Neural cell (in vitro differentiated cells): ENCODE measurements around the gene NDUFS2.

Source experiments
- SMC3 ChIP-seq: fragments of 450-650 bp; conservative IDR thresholded peaks from 2 replicates; pipeline ENCODE4 v1.6.1; 2014; ENCODE audit warnings: antibody characterized with exemption, mild to moderate bottlenecking, moderate library complexity; ENCODE audit not compliant: poor library complexity
- TF ChIP-seq, protein P1 (sequence below): fragments of 450-650 bp; IDR thresholded peaks from 2 replicates; pipeline ENCODE4 v1.5.1; 2014; ENCODE audit warnings: antibody characterized with exemption, mild to moderate bottlenecking, moderate library complexity; ENCODE audit not compliant: poor library complexity, severe bottlenecking

DNA sequence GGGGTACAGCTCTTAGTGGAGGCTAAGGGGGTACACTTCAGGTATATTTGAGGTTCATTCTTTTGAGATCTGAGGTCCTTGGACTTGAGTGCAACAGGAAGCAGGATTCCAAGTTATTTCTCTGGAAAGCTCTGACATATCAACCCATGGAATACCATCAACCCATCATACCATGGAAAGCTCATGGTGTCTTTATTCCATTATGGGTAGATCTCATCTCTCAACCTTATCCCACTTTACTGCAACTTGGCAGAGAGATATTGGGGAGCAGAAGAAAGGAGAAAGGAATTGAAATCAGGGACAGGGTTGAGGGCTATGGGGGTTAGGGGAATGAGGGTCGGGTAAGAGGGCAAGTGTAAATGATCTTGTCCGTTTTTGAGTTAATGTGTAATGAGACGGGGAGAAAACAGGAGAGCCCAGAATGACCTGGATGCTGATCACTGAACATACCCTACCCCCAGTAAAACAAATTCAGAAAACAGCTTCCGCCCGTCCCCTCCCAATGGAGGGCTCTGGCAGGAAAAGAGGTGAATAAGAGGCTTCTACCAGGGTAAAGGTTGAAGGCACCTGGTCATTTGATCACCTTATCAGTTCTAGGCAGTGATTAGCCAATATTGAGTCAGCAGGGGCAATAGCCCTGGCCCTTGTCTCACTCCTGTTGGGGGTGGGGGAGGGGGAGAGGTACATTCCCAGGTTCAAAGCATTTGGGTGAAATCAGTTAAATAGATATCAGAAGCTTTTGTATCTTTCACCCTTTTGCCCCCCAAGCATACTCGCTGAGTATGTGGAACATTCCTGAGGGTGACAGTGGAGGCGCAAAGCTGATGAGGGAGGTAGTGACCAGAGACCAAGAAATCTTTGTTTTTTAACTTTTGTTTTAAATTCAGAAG is 21.9 kb downstream of the NDUFS2 start:
- TF ChIP-seq SMC3 = no peak
- TF ChIP-seq, protein P1, sequence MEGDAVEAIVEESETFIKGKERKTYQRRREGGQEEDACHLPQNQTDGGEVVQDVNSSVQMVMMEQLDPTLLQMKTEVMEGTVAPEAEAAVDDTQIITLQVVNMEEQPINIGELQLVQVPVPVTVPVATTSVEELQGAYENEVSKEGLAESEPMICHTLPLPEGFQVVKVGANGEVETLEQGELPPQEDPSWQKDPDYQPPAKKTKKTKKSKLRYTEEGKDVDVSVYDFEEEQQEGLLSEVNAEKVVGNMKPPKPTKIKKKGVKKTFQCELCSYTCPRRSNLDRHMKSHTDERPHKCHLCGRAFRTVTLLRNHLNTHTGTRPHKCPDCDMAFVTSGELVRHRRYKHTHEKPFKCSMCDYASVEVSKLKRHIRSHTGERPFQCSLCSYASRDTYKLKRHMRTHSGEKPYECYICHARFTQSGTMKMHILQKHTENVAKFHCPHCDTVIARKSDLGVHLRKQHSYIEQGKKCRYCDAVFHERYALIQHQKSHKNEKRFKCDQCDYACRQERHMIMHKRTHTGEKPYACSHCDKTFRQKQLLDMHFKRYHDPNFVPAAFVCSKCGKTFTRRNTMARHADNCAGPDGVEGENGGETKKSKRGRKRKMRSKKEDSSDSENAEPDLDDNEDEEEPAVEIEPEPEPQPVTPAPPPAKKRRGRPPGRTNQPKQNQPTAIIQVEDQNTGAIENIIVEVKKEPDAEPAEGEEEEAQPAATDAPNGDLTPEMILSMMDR = no peak
